Tongue (tissue), 2 donors: ENCODE measurements around the gene FAM120A. TPM values are rescaled to one million over a fixed set of nuclear protein-coding genes. Genes with fewer than 3 reads are reported as not detected.

Experiments used
- DNase-seq: peaks from one replicate; pipeline ENCODE4 v3.0.0-alpha.2; 2015
- total RNA-seq: library from RNA; depleted of rRNA; stranded (reverse); fragments of >200 nt; gene quantifications from one replicate; pipeline ENCODE4 v1.2.3, GENCODE V29; 2014

The FAM120A gene
- total RNA-seq, 1 donor from 2014 or later: 111 TPM

DNA sequence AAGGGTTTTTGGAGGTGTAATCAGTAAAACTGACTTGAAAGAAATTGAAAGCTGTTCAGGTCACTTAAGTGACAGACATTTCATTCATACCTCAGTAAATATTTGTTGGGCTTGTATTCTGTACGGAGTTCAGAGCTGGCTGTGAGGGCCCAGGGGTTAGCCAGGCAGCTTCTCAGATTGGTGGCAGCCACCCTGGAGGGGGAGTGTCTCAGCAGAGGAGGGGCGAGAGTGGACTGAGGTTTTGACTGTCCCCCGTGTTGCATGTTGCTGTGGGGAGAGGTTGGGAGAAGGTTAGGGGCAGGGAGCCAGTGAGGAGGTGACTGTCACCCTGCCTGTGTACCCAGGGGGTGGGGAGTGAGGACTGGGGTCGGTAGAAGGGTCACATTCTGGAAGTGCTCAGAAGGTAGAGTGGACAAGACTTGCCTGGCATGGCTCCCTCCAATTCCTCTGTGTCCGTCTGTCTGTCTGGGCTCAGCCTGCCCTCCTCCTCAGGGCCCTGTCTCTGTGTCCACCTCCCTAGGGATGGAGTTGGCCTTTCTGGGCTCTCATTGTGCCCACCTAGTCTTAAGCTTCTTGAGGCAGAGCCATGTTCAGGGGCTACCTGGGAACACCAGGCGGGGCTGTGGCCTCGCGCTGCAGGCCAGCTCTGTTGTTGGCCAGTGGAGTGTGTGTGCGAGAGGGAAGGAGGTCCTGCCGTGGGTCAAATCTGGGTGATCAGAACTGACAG lies 129.3 kb downstream of the FAM120A start:
- DNase-seq: no peak

DNA sequence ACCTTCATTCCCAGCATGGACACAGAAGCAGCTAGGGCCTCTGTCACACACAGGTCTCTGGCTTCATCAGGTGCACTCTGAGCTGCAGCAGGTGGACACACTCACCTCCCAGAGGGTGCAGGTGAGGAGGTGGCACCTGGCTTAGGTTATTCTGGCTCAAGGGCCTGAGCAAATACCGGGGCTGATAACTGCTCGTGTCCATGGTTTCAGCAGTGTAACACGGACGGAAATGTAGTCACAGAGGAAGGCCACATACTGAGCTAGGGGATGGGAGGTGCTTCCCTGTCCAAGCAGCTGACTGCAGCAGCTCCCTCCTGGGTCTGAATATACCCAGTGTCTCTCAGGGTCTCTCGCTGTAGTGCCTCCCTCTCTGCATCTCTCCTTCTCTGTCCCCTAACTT lies 130.6 kb downstream of the FAM120A start:
- DNase-seq: no peak

GRCh38 chr9:93582550-93582949 lies 131.1 kb downstream of the FAM120A start:
- DNase-seq: no peak

DNA sequence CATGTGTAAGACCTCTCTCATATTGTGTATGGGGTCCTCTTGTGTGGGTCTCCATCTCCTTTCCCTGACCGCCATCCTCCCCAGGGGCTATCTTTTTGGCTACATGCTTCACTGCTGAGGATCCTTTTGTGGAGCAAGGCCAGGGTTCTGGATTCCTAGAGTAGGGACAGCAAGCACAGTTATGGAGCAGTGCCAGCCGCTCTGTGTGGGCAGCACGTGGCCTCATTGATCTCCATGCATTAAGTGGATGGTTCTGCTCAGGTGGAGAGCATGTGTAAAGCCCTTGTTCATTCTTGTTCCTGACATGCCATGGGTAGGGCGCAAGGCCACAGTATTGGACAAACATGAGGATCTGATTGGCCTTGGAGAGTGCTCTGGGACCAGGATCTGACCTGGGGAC lies 133.8 kb downstream of the FAM120A start:
- DNase-seq: no peak

GRCh38 chr9:93585695-93586094 lies 134.2 kb downstream of the FAM120A start:
- no peak for DNase-seq

- DNase-seq: no peak
Observed at GRCh38 chr9:93586290-93587057, 135.0 kb downstream of the FAM120A start.

- no peak for DNase-seq
Observed at GRCh38 chr9:93587284-93587650, 135.8 kb downstream of the FAM120A start.

GRCh38 chr9:93587651-93588347 lies 136.3 kb downstream of the FAM120A start:
- DNase-seq: no peak

GRCh38 chr9:93588641-93589609 lies 137.4 kb downstream of the FAM120A start:
- DNase-seq: no peak

GRCh38 chr9:93589688-93590087 lies 138.2 kb downstream of the FAM120A start:
- DNase-seq: peak; percentile 47

DNA sequence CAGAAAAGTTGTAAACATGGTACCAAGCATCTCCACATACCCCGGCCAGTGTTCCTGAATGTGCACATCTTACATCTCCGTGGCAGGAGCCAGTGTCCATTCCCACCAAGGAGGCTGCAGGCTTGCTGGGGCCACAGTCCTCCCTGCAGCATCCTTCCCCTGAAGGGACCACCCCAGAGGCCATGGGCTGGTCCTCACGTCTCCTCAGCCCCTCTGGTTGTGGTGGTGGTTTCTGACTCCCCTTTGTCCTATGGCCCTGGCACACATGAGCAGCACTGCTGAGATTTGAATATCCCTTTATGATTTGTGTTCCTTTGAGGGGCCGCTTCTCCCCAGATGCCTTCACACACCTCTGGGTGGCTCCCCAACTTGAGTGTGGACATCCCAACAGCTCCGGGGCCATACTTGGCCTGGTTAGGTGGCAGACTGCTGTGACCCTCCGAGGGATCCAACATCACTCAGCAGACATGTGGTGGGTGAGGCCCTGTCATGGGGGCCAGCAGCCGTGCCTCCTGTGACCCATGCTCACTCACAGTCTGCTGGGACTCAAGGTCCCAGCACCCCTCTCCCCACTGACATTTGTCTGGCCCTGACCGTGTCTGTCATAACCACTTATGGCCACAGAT lies 139.2 kb downstream of the FAM120A start:
- no peak for DNase-seq

- no peak for DNase-seq
Observed at GRCh38 chr9:93591301-93592007, 140.0 kb downstream of the FAM120A start.

GRCh38 chr9:93592008-93592642 lies 140.6 kb downstream of the FAM120A start:
- DNase-seq: no peak

GRCh38 chr9:93592643-93593021 lies 141.1 kb downstream of the FAM120A start:
- DNase-seq: no peak

GRCh38 chr9:93593144-93593658 lies 141.7 kb downstream of the FAM120A start:
- no peak for DNase-seq

GRCh38 chr9:93594041-93594756 lies 142.7 kb downstream of the FAM120A start:
- DNase-seq: no peak

- DNase-seq: no peak
Observed at GRCh38 chr9:93595461-93595860, 144.0 kb downstream of the FAM120A start.

DNA sequence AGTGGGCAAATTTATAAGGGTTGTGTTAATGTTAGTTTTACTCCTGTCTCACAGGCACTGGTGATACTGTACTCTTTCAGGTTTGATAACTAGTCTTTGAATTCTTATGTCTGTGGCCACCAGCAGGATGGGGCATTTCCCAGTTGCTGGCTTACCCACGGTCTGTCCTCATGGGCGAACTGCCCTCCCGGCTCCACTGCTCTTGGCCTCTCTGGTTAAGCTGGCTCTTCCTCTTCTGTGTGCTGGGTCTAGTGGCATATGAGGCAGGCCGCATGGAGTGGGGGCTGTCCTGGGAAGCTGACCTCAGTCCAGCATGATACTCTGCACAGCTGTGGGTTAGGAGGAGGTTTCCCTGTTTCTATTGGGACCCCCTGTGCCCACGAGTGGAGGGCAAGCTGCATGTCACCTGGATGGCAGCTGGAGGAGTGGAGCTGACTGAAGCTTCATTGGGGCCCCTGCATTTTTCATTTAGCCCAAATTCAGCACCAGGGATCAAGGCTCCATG lies 144.4 kb downstream of the FAM120A start:
- DNase-seq: no peak

GRCh38 chr9:93596399-93596798 lies 144.9 kb downstream of the FAM120A start:
- DNase-seq: no peak
